ENCODE measurements around the gene NRG3.

DNA sequence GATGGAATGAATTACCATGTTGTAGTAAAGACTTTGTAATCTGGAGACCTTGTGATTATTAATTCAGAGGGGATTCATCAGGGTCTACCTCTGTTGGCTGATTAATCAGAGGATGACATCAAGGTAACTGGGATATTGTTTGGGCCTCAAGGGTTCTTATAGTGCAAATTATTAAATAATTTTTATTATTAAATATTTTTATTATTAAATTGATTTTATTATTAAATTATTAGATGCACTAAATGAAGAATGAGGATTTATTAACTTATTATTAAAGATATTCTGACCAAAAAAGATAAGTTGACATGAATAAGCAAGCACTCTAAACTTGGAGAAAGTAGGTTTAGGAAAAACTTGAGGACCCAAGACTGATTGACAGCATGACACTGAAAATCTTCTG lies 661.7 kb downstream of the NRG3 start:
- TF ChIP-seq CTCF (conservative IDR thresholded peaks at IDR 0.05; ENCODE audit: low read depth, low read length) (no peak), POLR2A (IDR thresholded peaks at IDR 0.05; ENCODE audit: low read depth, low read length) (no peak), RFX5 (IDR thresholded peaks at IDR 0.05; ENCODE audit: low read depth, low read length) (no peak), ELK1 (IDR thresholded peaks at IDR 0.05; ENCODE audit: borderline replicate concordance, low read depth, low read length) (no peak), CHD1 (IDR thresholded peaks at IDR 0.05; ENCODE audit: low read depth, low read length) (no peak), SMC3 (IDR thresholded peaks at IDR 0.05; ENCODE audit: low read depth, low read length) (no peak), USF2 (IDR thresholded peaks at IDR 0.05; ENCODE audit: low read depth, low read length) (no peak), CEBPB (IDR thresholded peaks at IDR 0.05; ENCODE audit: low read depth, low read length) (no peak), RCOR1 (IDR thresholded peaks at IDR 0.05; ENCODE audit: insufficient replicate concordance, low read length) (no peak)

Measured in IMR-90 (cell line).